Cardiac fibroblast (primary cell): ENCODE results near the gene PPP6R1.

ENCODE experiments used
- DNase-seq, 2 donors: peaks; one replicate each; pipeline versions ENCODE4 v3.0.0 to v3.0.0-alpha.2; 2010; ENCODE audit warnings: low read depth in 2 of 2
- H3K4me3 ChIP-seq, 2 donors: replicated peaks in 1 of 2; 1 replicate in 1 of 2; 2 replicates in 1 of 2; pipeline ENCODE4 v1.5.1; 2011; ENCODE audit warnings: low read depth in 2 of 2, low read length in 2 of 2, mild to moderate bottlenecking in 2 of 2, moderate library complexity in 1 of 2
- TF ChIP-seq, protein P1 (sequence below): IDR thresholded peaks from one replicate; pipeline ENCODE4 v1.5.1; 2011; ENCODE audit warnings: low read depth, mild to moderate bottlenecking, low read length, inconsistent platforms

Gene PPP6R1

DNA sequence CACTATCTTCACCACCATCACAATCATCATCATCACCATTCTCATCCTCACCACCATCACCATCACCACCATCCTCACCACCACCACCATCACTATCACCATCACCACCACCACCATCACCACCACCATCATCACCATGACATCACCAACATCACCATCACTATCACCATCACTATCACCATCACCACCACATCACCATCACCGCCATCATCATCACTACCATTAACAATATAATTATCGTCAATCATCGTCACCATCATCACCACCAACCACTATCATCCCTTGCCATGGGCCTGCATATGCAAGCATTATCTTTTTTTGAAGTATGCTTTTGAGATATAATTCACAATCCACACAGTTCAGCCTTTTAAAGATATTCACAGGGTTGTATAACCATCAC is 7.6 kb upstream of the PPP6R1 start:
- no peak overlapping the region for H3K4me3 ChIP-seq
- no peak for DNase-seq
- TF ChIP-seq, protein P1, sequence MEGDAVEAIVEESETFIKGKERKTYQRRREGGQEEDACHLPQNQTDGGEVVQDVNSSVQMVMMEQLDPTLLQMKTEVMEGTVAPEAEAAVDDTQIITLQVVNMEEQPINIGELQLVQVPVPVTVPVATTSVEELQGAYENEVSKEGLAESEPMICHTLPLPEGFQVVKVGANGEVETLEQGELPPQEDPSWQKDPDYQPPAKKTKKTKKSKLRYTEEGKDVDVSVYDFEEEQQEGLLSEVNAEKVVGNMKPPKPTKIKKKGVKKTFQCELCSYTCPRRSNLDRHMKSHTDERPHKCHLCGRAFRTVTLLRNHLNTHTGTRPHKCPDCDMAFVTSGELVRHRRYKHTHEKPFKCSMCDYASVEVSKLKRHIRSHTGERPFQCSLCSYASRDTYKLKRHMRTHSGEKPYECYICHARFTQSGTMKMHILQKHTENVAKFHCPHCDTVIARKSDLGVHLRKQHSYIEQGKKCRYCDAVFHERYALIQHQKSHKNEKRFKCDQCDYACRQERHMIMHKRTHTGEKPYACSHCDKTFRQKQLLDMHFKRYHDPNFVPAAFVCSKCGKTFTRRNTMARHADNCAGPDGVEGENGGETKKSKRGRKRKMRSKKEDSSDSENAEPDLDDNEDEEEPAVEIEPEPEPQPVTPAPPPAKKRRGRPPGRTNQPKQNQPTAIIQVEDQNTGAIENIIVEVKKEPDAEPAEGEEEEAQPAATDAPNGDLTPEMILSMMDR: no peak

DNA sequence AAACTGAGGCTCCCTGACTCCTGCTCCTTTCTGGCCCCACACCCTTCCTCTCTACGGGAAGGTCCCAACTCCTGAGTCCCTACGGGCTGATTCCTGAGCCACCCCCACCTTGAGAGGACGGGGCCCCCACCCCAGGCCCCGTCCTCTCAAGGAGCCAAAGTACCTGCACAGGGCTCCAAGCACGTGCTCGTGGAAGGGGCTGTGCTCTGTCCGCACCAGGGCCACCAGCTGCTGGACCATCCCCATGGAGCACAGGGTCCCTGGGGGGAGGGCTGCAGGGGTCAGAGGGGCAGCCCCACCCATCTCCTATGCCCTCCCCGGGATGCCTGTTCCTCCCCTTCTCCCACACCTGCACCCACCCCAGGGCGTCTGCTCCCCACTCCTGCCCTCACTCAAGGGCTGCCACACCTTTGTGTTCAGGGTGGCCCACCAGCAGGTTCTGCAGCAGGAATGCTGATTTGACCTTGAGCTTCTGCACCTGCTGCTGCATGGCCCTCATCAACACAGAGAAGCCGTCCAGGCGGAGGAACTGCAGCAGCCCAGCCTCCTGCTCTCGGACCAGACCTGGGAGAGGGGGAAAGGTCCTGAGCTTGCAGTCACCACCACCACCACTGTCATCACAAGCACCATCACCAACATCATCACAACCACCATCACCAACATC is 7.0 kb upstream of the PPP6R1 start:
- TF ChIP-seq, protein P1: no peak
- no peak overlapping the region for H3K4me3 ChIP-seq
- DNase-seq: no peak

DNA sequence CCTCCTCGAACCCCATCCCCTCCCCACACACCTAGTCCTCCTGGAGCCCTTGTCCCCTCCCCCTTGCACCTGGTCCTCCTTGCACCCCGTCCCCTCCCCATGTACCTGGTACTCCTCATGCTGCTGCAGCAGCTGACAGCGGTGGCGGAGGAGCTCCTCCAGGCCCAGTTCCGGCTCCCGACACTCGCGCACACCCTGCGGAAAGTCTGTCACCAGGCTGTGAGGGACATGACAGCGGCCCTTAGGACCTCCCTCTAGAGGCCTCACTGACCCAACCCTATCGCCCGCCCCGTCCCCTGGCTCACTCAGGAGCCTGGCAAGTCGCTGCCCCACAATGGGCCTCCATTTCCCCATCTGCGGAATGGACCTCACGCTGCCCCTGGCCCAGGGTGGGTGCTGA is 6.4 kb upstream of the PPP6R1 start:
- TF ChIP-seq, protein P1: no peak
- no peak for DNase-seq
- no peak overlapping the region for H3K4me3 ChIP-seq

DNA sequence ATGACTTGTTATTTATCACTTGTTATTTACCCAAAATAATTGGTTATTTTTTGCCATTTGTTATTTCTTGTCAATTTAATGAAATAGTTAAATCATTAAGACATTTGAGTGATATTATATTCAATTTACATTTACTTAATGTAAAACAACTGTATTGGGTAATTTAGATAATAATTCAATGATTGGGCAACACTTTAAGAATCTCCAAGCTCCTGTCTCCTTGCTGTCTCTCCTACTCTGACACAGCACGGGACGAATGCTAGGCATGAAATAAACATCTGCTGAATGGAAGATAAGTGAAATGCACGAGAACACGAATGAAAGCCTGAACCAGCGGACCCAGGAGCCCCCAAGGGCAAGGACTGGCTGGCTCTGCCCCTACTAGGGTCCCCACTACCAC is 5.7 kb upstream of the PPP6R1 start:
- no peak overlapping the region for H3K4me3 ChIP-seq
- TF ChIP-seq, protein P1: no peak
- DNase-seq: no peak

DNA sequence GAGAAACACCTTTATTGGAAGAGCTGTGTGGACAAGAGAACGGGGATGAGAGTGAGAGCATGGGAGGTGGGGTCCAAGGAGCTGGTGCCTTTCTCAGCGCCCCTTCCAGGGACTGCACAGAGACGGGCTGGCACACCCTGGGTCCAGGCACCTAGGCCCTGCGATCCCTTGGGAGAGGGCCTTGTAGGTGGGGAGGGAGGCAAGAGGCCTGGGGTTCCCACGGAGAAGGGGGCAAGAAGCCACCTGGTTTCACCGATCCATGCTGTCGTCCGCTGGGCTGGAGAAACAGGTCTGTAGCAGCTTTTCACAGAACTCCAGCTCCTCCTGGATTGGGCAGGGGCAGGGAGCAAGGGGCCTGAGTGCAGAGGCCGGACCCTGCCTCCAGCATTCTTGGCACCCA is 3.5 kb upstream of the PPP6R1 start:
- DNase-seq: no peak
- TF ChIP-seq, protein P1: no peak

DNA sequence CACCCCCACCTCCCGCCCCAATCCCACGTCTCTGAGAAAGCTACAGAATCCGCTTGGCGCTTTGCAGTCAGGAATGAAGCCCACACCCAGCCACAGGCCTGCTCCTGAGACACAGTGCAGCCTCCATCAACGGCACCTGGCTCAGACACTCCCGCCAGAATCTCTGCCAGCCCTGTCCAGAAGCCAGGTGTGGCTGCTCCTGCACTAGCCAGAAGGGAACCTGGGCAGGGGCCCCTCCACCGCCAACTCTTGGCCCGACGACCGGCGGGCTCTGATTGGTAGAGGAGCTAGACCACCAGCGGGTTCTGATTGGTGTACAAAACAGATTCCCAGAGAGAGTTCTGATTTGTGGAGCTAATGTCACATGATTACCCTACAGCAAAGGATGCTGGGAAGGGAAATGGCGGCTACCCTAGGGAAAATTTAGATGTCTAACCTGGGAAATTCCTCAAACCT is 2.9 kb upstream of the PPP6R1 start:
- DNase-seq: no peak
- TF ChIP-seq, protein P1: no peak
- no peak overlapping the region for H3K4me3 ChIP-seq

More for the DNA sequence above, 3.5 kb upstream of the PPP6R1 start:
- H3K4me3 ChIP-seq: no peak overlapping the region
